Activated T-helper 2 cell treated with anti-CD3 and anti-CD28 coated beads, Interferon-gamma antibody, Interleukin-2, Interleukin-4, amounts not matched to agents 10 μg/mL and 5 μg/mL and 100 μg/mL, durations not matched to agents 14 hours and 24 hours and 36 hours (primary cell): ENCODE results near the gene GRXCR1. TPM values are rescaled to one million over a fixed set of nuclear protein-coding genes. Genes with fewer than 3 reads are reported as not detected.

Experiments used
- DNase-seq: peaks from one replicate; pipeline ENCODE4 v3.0.0; 2021; ENCODE audit warnings: low spot score
- H3K27ac Mint-ChIP-seq: one replicate; pipeline ENCODE4 v1.8.0; 2021; ENCODE audit warnings: mixed read lengths
- H3K27me3 Mint-ChIP-seq: one replicate; pipeline ENCODE4 v1.8.0; 2021; ENCODE audit warnings: low read depth, mixed read lengths
- H3K36me3 Mint-ChIP-seq: one replicate; pipeline ENCODE4 v1.8.0; 2021; ENCODE audit warnings: low read depth, mixed read lengths
- H3K4me1 Mint-ChIP-seq: one replicate; pipeline ENCODE4 v1.8.0; 2021; ENCODE audit warnings: low read depth, mixed read lengths
- H3K4me3 Mint-ChIP-seq: one replicate; pipeline ENCODE4 v1.8.0; 2021; ENCODE audit warnings: low read depth, mild to moderate bottlenecking, moderate library complexity, mixed read lengths
- H3K9me3 Mint-ChIP-seq: one replicate; pipeline ENCODE4 v1.8.0; 2021; ENCODE audit warnings: mixed read lengths
- intact Hi-C: fragments of 100-400 bp; cut with micrococcal nuclease; formaldehyde crosslinking; loops from one replicate; pipeline ENCODE4 v1.15.1; 2023
- total RNA-seq: library from RNA; stranded (reverse); gene quantifications from 2 replicates; pipeline ENCODE4 v1.2.3, GENCODE V29; 2022

The GRXCR1 gene
- total RNA-seq, 1 donor from 2014 or later, result not detected

DNA sequence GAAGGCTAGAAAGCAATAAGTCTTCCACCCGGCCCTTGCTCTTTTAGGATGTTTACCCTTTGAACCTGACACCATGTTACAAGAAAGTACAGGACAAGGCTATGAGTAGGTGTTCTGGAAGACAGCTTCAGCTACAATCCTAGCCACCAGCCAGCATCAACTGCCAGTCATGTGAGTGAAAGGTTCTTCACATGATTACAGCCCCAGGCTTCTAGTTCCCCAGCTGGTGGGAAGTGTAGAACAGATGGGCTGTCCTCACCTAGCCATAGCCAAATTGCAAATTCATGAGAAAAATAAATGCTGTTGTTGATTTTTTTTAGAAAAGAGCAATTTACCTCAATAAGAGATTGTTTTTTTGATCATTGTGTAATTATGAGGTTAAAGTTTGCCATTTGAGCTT, 60.8 kb downstream of the GRXCR1 start:
- no peaks in the 10 kb centered on the region for H3K36me3 Mint-ChIP-seq
- no peak for DNase-seq
- no peaks in the 10 kb centered on the region for H3K4me1 Mint-ChIP-seq
- H3K27ac Mint-ChIP-seq, result no peak overlapping the region
- H3K27me3 Mint-ChIP-seq, result no peaks in the 10 kb centered on the region
- no peaks in the 10 kb centered on the region for H3K9me3 Mint-ChIP-seq
- intact Hi-C loops, result no loop called here
- no peak overlapping the region for H3K4me3 Mint-ChIP-seq

- Mint-ChIP-seq H3K4me1 (no peaks in the 10 kb centered on the region), H3K36me3 (no peaks in the 10 kb centered on the region), H3K27me3 (no peaks in the 10 kb centered on the region), H3K27ac (no peak overlapping the region), H3K9me3 (no peaks in the 10 kb centered on the region), H3K4me3 (no peak overlapping the region)
- intact Hi-C loops, result no loop called here
- no peak for DNase-seq
Measured at GRCh38 chr4:42954963-42955669, 62.6 kb downstream of the GRXCR1 start.

GRCh38 chr4:42955746-42956505, 63.4 kb downstream of the GRXCR1 start:
- Mint-ChIP-seq H3K27ac (no peak overlapping the region), H3K27me3 (no peaks in the 10 kb centered on the region), H3K9me3 (no peaks in the 10 kb centered on the region), H3K4me3 (no peak overlapping the region), H3K4me1 (no peaks in the 10 kb centered on the region), H3K36me3 (no peaks in the 10 kb centered on the region)
- intact Hi-C loops, result no loop called here
- DNase-seq, result no peak

- no peaks in the 10 kb centered on the region for H3K27me3 Mint-ChIP-seq
- H3K9me3 Mint-ChIP-seq, result no peaks in the 10 kb centered on the region
- H3K4me3 Mint-ChIP-seq, result no peak overlapping the region
- H3K27ac Mint-ChIP-seq, result no peak overlapping the region
- H3K4me1 Mint-ChIP-seq, result no peaks in the 10 kb centered on the region
- intact Hi-C loops, result no loop called here
- DNase-seq, result no peak
- no peaks in the 10 kb centered on the region for H3K36me3 Mint-ChIP-seq
Measured at GRCh38 chr4:42965326-42965725, 72.8 kb downstream of the GRXCR1 start.

DNA sequence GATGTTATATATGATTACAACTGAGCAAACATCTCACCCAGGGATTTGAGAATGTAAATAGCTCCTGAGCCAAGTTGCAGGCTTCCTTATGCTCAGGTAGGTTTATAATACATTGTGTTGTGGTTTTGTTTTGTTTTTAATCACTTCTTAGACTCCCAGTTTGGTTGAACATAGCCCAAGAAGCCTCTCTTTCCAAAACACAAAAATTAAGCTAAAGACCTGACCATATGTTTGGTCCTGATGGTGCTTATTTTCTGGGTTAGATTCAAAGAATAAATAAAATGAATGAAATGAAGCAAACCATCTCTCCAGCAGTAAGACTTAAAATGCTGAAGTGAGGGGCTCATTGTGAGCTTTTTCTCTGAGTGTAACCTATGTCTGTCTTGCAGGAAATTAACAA, 93.5 kb downstream of the GRXCR1 start:
- H3K9me3 Mint-ChIP-seq, result peaks cover 14% of the 10 kb centered on the region
- no peaks in the 10 kb centered on the region for H3K4me1 Mint-ChIP-seq
- H3K27ac Mint-ChIP-seq, result no peak overlapping the region
- no peaks in the 10 kb centered on the region for H3K27me3 Mint-ChIP-seq
- intact Hi-C loops, result no loop called here
- no peaks in the 10 kb centered on the region for H3K36me3 Mint-ChIP-seq
- DNase-seq, result no peak
- no peak overlapping the region for H3K4me3 Mint-ChIP-seq

GRCh38 chr4:42995343-42995944, 102.9 kb downstream of the GRXCR1 start:
- DNase-seq, result no peak
- H3K9me3 Mint-ChIP-seq, result no peaks in the 10 kb centered on the region
- no peak overlapping the region for H3K4me3 Mint-ChIP-seq
- intact Hi-C loops, result no loop called here
- H3K27me3 Mint-ChIP-seq, result no peaks in the 10 kb centered on the region
- H3K27ac Mint-ChIP-seq, result no peak overlapping the region
- no peaks in the 10 kb centered on the region for H3K36me3 Mint-ChIP-seq
- H3K4me1 Mint-ChIP-seq, result no peaks in the 10 kb centered on the region

- Mint-ChIP-seq H3K36me3 (no peaks in the 10 kb centered on the region), H3K9me3 (peaks cover 13% of the 10 kb centered on the region), H3K27ac (no peak overlapping the region), H3K27me3 (no peaks in the 10 kb centered on the region), H3K4me3 (no peak overlapping the region), H3K4me1 (no peaks in the 10 kb centered on the region)
- intact Hi-C loops, result no loop called here
- no peak for DNase-seq
Measured at GRCh38 chr4:43008793-43009192, 116.3 kb downstream of the GRXCR1 start.

DNA sequence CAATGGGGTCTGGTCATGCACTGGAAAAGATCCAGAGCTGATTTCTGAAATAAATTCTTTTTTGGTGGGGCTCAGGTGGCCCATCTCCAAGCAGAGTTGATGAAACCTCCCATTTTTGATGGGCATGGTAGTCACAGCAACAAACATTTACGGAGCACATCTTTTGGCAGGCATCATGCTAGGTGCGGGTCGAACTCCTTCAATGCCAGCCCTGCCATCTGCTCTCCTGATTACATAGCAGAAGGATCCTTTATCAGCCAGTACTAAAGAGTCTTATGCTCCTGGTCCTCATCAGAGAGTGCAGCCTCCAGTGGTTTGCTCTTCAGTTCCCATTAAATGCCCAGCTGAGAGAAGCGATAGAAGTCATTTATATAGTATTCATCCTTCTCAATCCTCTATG, 121.7 kb downstream of the GRXCR1 start:
- DNase-seq, result no peak
- Mint-ChIP-seq H3K27me3 (no peaks in the 10 kb centered on the region), H3K36me3 (no peaks in the 10 kb centered on the region), H3K4me1 (no peaks in the 10 kb centered on the region), H3K9me3 (no peaks in the 10 kb centered on the region), H3K27ac (no peak overlapping the region), H3K4me3 (no peak overlapping the region)
- intact Hi-C loops, result no loop called here

- Mint-ChIP-seq H3K27me3 (no peaks in the 10 kb centered on the region), H3K4me3 (no peak overlapping the region), H3K9me3 (no peaks in the 10 kb centered on the region), H3K36me3 (no peaks in the 10 kb centered on the region), H3K4me1 (no peaks in the 10 kb centered on the region), H3K27ac (no peak overlapping the region)
- intact Hi-C loops, result no loop called here
- no peak for DNase-seq
Measured at GRCh38 chr4:43041632-43042031, 149.1 kb downstream of the GRXCR1 start.

DNA sequence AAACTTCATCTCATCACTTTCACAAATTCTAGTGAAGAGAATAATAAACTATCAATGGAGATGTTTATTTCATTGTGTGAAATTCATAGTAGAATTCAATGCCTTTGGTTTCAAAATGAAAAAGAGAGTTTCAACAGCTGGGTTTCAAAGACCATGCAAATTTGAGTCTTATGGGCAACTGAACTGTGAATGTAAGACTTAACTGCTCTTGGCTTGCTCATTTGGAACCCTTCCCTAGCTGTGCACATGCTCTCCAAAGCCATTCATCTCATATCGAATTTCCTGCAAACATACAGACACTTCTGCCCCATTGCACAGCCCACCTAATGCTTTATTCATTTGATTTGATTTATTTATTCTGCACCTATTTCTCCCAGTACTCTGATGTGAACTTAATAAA, 154.5 kb downstream of the GRXCR1 start:
- DNase-seq, result no peak
- Mint-ChIP-seq H3K36me3 (no peaks in the 10 kb centered on the region), H3K27ac (no peak overlapping the region), H3K27me3 (no peaks in the 10 kb centered on the region), H3K9me3 (no peaks in the 10 kb centered on the region), H3K4me1 (no peaks in the 10 kb centered on the region), H3K4me3 (no peak overlapping the region)
- intact Hi-C loops, result no loop called here

DNA sequence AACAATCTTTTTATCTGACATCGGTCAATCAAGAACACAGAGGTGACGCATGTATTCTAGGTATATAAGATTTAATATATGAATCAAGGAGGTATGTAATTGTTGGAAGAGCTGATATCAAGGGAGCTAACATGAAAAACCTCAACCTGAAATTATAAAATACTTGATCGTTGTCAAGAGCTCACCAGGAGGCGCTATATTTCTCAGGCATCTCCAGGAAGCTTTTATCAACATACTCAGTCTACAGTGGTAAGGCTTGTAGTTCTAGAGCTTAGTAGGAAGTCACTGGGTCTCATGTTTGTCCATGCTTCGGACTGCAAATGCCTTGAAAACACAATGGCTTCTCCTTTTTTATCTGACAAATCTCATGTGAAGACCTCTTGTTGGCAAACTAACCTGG, 156.1 kb downstream of the GRXCR1 start:
- intact Hi-C loops, result no loop called here
- DNase-seq, result no peak
- no peaks in the 10 kb centered on the region for H3K9me3 Mint-ChIP-seq
- no peak overlapping the region for H3K27ac Mint-ChIP-seq
- H3K4me1 Mint-ChIP-seq, result no peaks in the 10 kb centered on the region
- no peaks in the 10 kb centered on the region for H3K36me3 Mint-ChIP-seq
- H3K4me3 Mint-ChIP-seq, result no peak overlapping the region
- H3K27me3 Mint-ChIP-seq, result no peaks in the 10 kb centered on the region

DNA sequence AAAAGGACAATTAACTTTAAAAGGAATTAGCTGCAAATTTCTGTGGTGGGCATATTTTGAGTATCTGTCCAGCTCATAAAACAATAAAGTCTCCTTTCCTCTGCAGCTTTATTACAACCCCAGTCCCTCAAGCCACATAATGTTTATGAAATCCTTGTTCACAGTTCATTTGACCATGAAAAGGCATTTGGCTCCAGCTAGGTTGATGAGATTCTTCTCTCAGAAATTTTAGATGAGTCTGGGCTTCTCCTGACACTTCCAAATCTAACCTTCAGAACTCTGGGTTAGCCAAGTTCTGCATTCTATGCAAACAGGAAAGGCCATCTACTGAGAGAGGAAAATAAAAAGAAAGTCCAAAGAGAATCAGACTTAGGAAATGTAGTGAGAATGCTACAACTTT, 156.8 kb downstream of the GRXCR1 start:
- no peaks in the 10 kb centered on the region for H3K9me3 Mint-ChIP-seq
- no peaks in the 10 kb centered on the region for H3K4me1 Mint-ChIP-seq
- no peaks in the 10 kb centered on the region for H3K36me3 Mint-ChIP-seq
- no peaks in the 10 kb centered on the region for H3K27me3 Mint-ChIP-seq
- DNase-seq, result no peak
- no peak overlapping the region for H3K4me3 Mint-ChIP-seq
- H3K27ac Mint-ChIP-seq, result no peak overlapping the region
- intact Hi-C loops, result no loop called here

GRCh38 chr4:43066415-43066814, 173.9 kb downstream of the GRXCR1 start:
- Mint-ChIP-seq H3K27ac (no peak overlapping the region), H3K36me3 (no peaks in the 10 kb centered on the region), H3K4me1 (no peaks in the 10 kb centered on the region), H3K27me3 (no peaks in the 10 kb centered on the region), H3K9me3 (no peaks in the 10 kb centered on the region), H3K4me3 (no peak overlapping the region)
- intact Hi-C loops, result no loop called here
- DNase-seq, result no peak
